NOMO-1 treated with DMSO at 0.1 percent for 48 hours (cell line): ENCODE results near the gene COX20.
"Not testable (repeated sequence)": the region's sequence is repeated elsewhere in the genome, so short reads cannot be mapped to it uniquely, and the experiment has no call there.

Source experiments
- DNase-seq: peaks from one replicate; lab custom pipeline; 2025; ENCODE audit not compliant: unreplicated experiment; lab: John Stamatoyannopoulos, UW

Gene COX20, protein sequence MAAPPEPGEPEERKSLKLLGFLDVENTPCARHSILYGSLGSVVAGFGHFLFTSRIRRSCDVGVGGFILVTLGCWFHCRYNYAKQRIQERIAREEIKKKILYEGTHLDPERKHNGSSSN

DNA sequence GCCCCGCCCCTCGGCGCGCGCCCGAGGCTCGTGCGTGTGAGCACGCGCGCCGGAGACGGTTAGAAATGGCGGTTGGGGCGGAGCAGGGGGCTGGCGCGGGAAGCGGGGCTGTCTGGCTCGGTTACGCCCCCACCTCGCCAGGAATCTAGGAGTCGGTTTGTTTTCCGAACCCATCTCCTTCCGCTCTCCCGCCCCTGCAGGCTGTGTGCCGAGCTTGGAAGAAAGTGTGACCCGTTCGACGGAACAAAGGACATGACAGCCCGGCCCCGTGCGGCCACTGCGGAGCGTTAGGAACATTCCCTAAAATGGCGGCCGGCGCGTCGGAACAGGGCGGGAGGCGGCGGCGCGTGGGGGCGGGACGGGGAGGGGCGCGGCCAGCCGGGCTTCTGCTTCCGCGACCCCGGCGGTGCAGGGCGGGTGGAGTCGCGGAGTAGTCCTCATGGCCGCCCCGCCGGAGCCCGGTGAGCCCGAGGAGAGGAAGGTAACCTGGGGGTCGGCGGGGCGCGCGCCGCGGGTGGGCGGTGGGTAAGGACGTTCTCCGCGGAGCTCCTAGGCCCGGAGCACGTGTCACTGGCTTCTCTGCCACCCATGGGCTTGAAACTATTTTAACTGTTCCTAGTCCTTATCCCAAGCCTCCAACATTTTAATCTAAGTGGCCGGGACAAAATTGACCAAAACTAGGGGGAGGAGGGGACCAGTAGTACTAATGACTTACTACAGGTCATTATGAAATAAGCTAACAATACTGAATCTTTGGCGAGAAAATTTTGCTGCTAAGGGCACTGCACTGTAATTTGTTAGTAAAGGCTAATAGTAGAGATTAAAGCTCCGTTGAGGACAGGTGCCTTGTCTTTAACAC, at the start of gene COX20:
TSS of gene COX20 (plus strand) at position 383 of the 859 bp plus-strand sequence. CDS start at position 440, 57 bp downstream.
- DNase-seq, result peak; percentile 93

DNA sequence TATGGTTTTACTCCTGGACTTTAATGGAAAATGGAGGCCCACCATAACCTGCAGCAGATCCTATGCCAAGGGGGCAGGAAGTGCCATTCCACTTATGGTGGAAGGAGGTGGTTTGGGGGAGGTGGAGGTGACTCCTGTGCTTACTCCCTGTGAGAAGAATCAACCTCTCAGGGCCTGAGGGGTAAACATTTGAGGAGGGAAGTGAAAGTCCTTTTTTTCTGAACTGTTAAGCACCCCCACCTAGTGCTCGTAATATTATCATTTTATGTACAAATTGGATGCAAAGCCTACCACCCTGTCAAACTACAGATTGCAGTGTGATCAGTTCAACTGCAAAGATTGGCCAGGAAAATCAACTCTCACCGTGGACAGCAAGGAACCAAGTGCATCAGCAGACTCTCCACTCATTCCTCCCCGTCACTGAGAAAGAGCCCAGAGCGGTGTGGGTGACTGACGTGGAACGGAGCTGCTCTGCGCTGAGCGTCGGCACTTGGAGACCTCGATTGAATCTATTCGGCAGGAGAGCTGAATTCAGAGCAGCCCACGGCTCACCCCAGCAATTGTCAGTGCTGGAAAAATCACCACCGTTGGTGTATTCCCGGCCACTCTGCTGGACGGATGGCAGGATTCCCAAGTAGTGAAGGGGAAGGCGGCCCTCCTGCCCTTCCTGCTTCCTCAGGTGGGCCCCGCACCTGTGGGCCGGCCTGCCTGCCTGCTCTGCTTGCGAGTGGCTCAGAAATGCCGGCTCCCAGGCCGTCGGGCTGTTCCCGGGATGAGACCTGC, 46.8 kb upstream of the COX20 start:
- peak; percentile 12 for DNase-seq

DNA sequence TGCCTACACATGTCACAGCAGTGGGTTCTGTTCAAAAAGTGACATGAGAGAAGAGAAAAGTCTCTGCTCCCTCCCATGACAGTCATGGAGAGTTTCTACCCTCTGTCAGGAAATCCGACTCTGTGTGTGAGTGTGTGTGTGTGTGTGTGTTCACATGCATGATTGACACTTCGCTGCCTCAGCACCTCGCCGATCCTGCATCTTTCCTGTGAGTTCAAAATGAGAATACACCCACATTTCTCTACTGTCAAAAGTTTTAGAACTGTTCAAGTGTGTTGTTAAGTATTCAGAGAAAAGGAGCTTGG, 46.2 kb upstream of the COX20 start:
- DNase-seq, result no peak

DNA sequence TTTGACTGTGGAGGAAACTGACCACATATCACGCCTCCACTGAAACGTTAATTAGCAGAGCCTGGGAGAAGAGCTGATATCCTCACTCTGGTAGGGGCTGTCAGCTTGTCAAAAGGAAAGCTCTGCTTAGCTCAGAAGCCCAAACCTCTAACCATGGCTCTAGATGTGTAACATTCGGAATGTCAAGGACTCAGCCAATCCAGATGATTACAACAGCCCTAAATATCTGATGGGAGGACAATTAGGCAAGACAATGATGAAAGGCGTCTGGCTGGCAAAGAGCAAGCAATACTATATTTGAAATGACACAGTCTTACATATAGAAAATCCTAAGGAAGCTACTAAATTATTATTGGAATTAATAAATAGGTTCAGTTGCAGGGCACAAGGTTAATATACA, 45.7 kb upstream of the COX20 start:
- no peak for DNase-seq

DNA sequence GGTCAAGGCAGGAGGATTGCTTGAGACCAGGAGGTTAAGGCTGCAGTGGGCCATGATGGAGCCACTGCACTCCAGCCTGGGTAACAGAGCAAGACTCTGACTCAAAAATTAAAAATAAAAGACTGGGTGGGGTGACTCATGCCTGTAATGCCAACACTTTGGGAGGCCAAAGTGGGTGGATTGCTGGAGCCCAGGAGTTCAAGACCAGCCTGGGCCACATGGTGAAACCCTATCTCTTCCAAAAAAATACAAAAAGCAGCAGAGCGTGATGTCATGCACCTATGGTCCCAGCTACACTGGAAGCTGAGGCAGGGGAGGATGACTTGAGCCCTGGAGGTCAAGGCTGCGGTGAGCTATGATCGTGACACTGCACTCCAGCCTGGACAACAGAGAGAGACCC, 44.4 kb upstream of the COX20 start:
- no peak for DNase-seq

DNA sequence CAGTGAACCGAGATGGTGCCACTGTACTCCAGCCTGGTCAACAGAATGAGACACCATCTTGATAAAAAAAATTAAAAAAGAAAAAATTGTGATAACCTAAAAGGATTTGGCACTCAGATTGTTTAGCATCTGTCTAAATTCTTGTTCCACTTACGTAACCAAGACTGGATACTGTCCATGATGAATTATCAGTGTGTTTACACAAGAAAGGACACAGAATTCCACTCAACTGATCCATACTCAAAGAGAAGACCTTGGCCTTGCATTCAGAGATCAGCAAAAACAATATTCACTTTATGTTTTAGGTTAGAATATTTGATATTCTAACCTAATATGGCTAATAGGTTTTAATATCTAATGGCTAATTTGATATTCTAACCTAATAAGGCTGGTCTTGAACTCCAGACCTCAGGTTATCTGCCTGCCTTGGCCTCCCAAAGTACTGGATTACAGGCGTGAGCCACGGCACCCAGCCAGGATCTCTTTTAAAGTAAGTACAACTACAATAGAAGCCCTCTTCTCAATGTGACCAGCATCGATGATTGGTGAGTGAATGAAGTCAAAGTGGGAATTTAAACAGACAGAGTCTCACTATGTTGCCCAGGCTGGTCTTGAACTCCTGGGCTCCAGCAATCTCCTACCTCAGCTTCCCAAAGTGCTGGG, 43.1 kb upstream of the COX20 start:
- DNase-seq, result no peak

DNA sequence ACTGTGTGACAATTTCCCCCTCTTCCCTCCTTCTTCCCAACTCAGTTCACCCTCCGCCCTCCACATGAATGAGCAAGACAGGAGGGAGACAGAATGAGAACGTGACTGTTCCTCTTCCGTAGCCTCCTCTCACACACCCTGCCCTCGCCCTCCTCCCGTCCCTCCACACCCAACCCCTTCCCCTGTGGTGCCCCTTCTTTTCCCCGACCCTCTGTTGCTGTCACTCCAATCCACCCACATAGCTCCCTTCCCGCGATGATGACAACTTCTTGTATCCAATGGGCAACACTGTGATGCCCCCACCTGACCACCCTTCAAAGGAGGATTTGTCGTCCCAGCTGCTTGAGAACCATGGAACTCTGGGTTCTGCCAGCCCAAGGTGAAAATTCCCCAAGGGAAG, 41.4 kb upstream of the COX20 start:
- no peak for DNase-seq

DNA sequence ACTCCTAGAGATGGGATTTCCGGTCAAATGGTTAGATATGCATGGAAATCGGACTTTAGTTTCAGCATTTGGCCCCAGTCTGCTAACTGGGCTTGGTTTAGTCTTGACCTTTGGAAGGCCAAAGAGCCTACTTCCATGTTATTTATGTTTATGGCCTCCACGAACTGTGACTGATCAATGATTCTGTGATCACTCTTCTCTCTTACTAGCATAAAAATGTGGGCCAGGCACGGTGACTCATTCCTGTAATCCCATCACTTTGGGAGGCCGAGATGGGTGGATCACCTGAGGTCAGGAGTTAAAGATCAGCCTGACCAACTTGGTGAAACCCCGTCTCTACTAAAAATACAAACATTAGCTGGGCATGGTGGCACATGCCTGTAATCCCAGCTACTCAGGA, 40.9 kb upstream of the COX20 start:
- not testable (repeated sequence) for DNase-seq

DNA sequence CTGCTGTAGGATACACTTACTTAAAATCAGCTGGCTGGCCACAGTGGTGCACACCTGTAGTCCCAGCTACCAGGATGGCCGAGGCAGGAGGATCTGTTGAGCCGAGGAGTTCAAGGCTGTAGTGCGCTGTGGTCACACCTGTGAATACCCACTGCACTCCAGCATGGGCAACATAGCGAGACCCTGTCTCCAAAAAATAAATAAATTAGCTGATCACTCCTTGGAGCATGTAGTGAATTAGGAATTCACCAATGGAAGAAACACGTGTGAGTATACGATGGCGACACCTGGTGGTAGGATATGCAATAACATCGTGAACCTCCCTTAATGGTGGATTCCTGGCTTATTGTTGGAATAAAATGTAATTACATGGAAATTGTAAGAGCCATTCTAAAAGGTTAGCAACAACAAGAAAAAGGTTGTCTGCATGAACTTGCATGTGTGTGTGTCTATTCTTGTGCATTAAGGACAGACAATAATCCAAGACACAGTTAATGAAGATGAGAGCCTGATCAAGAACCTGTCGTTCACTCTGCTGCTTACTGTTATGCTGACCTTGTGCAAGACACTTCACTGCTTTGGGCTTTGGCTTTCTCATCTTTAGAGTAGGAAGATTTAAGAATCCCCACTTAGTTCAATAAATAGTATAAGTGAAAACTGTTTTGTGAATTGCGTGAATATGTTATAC, 38.6 kb upstream of the COX20 start:
- DNase-seq, result peak; percentile 35

DNA sequence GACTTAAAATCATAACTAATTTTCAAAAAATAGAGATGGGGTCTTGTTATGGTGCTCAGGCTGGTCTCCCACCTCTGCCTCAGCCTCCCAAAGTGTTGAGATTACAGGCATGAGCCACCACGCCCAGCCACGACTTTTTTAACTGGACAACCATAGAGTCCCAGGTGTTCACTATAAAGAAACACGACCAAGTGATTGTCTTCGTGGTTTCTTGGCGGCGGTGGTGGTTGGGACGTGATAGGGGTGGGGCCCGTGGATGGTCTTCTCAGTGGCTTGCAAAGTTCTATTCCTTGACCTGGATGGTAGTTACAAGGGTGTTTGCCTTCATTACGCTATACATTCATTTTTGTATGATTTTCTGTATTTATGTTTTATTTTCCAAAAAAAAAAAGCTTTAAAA, 34.6 kb upstream of the COX20 start:
- DNase-seq, result no peak

DNA sequence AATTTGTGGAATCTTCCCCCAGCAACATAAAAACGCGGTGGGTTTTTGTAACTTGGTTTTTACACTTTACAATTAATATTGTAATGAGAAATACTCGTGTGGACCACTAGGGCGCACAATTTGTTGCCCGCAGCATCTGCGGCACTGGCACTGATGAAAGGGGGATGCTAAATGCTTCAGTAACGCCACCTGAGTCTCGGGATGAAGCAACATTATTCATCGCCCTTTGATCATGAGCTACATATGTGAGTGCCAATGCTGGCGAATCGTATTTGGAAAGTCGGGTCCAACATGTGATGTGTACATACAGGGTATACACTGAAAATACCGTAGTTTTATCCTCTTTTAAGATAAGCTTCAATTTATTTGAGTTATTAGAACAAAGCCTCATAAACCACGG, 34.2 kb upstream of the COX20 start:
- DNase-seq, result peak; percentile 72

DNA sequence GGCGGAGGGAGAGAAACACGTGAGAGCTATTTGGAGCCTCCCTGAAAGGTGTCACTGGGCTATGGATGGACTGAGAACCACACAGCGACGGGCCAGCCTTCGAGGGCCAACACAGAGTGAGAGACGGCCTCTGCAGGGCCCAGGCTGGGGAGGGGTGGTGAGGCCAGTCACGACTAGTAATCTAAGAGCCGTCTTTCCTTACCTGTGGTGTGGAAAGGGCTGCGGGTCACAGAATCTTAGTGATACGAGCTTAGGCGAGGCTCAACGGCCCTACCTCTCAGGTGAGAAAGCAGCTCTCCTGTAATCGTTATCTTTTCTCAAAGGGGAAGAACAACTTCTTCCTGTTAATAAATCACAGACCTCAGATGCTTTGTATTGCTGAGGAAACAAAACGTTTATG, 33.4 kb upstream of the COX20 start:
- no peak for DNase-seq

DNA sequence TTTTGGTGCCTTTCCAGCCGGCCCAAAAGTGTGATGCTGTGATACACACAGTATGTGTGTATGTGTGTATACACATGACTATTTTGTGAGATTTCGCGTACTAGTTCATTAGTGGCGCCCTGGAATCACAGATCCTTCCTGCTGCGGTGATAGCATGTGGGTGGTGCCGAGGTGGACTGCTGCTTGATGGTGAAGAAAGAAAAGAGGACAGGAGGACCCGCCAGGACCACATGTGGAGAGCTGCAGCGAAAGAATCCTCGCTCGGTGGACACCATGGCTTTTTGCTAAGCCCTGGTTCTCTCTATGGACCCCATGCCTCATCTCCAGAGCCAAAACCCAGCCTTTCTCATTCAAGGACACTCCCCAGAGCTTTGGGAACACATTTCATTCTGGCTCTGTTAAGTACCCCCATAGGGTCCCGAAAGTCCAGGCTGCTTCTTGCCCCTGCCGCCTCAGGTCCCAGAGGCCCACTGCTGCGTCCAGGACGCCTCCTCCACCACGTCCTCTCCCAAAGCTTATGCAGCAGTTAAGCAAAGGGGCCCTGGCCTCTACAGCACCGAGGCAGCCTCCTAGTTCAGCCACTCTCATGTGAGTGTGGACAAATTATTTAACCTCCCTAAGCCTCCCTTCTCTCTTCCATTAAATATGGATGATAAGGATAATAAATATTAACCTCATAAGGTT, 32.8 kb upstream of the COX20 start:
- DNase-seq, result no peak

DNA sequence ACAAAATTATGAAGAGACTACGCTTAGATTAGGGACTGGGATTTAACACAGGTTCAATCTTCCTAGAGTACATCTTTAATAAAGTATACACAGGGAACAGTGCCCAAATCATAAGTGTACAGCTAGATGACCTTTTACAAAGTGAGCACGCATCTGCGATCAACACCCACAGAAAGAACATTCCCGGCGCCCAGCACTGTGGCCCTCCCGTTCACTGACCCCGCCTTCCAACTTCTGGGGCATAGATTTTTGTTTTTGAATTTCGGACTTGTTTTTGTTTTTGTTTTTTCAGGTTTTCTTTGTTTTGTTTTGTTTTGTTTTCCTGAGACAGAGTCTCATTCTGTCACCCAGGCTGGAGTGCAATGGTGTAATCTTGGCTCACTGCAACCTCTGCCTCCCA, 30.6 kb upstream of the COX20 start:
- no peak for DNase-seq

DNA sequence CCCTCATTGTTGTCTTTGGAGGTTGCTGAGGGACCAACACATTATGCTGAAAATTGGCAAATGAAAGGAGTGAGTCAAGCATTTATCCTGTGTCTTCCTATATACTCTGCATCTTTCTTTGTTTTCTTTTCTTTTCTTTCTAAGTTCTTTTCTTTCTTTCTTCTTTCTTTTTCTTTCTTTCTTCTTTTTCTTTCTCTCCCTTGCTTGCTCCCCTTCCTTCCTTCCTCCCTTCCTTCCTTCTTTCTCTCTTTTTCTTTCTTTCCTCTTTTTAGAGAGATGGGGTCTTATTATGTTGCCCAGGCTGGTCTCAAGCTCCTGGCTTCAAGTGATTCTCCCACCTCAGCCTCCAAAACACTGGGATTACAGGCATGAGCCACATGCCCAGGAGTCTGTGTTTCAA, 28.3 kb upstream of the COX20 start:
- no peak for DNase-seq

DNA sequence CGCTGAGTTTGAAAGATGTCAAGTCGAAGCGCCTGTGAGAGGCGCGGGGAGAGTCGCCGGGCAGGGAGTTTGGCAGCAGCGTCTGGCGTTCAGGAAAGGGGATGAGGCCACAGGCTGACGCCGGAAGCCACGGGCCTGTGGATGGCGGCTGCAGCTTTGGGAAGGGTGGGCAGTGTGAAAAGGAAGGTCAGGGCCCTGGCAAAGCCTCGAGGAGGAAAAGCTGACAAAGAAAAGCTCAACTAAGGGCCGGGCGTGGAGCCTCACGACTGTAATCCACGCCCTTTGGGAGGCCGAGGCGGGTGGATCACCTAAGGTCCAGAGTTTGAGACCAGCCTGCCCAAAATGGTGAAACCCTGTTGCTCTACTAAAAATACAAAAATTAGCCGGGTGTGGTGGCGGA, 25.2 kb upstream of the COX20 start:
- DNase-seq, result no peak

DNA sequence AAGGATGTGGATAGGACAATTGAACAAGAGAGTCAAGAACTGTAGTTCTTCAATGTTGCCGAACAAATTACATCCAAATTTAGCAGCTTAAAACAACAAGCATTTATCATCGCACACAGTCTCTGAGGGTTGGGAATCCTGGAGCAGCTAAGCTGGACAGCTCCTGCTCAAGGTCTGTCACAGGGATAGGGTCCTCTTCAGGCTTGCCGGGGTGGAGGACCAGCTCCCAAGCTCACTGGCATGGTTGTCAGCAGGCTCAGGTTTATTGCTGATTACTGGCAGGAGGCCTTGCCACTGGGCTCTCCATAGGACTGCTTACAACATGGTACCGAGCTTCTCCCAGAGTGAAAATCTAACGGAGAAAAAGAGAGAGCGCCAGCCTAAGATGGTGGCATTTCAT, 22.1 kb upstream of the COX20 start:
- no peak for DNase-seq

DNA sequence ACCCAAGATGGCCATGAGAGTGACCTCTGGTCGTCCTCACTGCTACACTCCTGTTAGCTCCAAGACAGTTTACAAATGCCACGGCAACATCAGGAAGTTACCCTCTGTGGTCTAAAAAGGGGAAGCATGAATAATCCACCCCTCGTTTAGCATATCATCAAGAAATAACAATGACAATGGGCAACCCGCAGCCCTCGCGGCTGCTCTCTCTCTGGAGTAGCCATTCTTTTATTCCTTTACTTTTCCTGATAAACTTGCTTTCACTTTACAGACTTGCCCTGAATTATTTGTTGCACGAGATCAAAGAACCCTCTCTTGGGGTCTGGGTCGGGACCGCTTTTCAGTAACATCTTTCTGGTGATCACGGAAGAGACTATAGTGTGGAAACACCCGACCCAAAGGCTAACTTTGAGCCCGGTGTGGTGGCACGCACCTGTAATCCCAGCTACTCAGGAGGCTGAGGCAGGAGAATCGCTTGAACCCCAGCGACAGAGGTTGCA, 19.8 kb upstream of the COX20 start:
- DNase-seq, result peak; percentile 88

DNA sequence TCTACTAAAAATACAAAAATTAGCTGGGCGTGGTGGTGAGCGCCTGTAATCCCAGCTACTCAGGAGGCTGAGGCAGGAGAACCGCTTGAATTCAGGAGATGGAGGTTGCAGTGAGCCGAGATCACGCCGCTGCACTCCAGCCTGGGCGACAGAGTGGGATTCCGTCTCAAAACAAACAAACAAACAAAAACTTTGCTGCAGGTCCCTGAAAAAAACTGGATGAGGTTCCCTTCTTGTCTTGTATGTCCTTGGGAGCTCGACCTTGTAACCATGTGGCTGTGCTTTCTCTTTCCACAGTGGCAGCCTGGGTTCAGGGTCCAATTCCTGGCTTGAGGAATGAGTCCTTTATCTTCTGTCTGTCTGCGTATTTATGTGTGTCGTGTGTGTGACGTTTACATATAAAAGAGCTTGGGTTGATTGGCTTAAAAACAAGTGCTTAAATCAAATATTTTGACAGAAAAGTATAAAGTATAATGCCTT, 18.0 kb upstream of the COX20 start:
- no peak for DNase-seq

DNA sequence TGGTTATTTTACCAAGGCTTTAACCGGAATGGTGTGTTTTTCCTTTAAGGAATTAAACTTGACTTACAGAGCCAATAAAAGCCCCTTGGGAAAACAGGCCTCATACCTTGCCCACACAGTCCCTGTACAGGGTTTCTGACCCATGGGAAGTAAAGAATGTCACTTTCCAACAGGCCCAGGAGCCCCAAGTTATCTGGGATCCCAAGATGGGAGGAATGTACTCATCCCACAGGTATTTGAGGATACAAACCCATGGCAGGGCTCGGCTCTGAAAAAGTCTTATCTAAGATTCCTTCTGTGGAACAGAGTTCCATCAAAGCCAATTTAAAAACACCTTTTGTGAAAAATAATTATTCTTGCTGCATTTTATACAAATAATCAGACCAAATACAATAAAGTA, 15.3 kb upstream of the COX20 start:
- no peak for DNase-seq
